Panc1 (cell line): ENCODE measurements around the gene GNA12. TPM values are rescaled to one million over a fixed set of nuclear protein-coding genes. Genes with fewer than 3 reads are reported as not detected.

ENCODE experiments used
- ATAC-seq: fragments of 200-7000 bp; cut with Tn5 transposase; 2 replicates; pipeline ENCODE4 v1.9.1; 2020; ENCODE audit warnings: mild to moderate bottlenecking, moderate library complexity
- BruUV-seq: library from RNA; stranded (reverse); fragments of 400-500 nt; replicated peaks from 2 replicates; lab custom pipeline; 2021; lab: Mats Ljungman, UMichigan
- CTCF ChIA-PET: fragments of 300-600 bp; sonication (Branson Sonifier 250); formaldehyde crosslinking; loops from one replicate; lab custom pipeline; 2022; ENCODE audit warnings: antibody characterized with exemption; lab: Charles Lee
- POLR2A ChIA-PET: fragments of 300-600 bp; sonication (Branson Sonifier 250); formaldehyde crosslinking; loops from one replicate; lab custom pipeline; 2022; ENCODE audit warnings: antibody characterized with exemption; lab: Charles Lee
- DNase-seq: peaks from one replicate; pipeline ENCODE4 v3.0.0-alpha.2; 2010; ENCODE audit warnings: low read depth, low spot score
- H3K27ac ChIP-seq: 2 replicates; pipeline ENCODE4 v1.5.1; 2011; ENCODE audit warnings: mild to moderate bottlenecking, low read length, inconsistent platforms
- H3K27me3 ChIP-seq: fragments of 200-500 bp; sonication (Bioruptor generic); 2 replicates; pipeline ENCODE4 v1.6.0; 2014; ENCODE audit warnings: low read length, inconsistent platforms; ENCODE audit not compliant: control insufficient read depth, insufficient read depth
- H3K36me3 ChIP-seq: fragments of 200-500 bp; sonication (Bioruptor generic); 2 replicates; pipeline ENCODE4 v1.5.1; 2014; ENCODE audit warnings: inconsistent platforms, mild to moderate bottlenecking, low read length, moderate library complexity; ENCODE audit not compliant: control insufficient read depth, insufficient read depth
- H3K4me1 ChIP-seq: 2 replicates; pipeline ENCODE4 v1.5.1; 2011; ENCODE audit warnings: inconsistent platforms, mild to moderate bottlenecking, low read length, moderate library complexity; ENCODE audit not compliant: control insufficient read depth, insufficient read depth
- H3K4me3 ChIP-seq, 2 experiments: 2 replicates each; pipeline ENCODE4 v1.5.1; 2011 to 2012; ENCODE audit warnings: low read depth in 2 of 2, low read length in 2 of 2, mild to moderate bottlenecking in 2 of 2, inconsistent platforms in 1 of 2, moderate library complexity in 1 of 2
- H3K9me3 ChIP-seq: fragments of 200-500 bp; sonication (Bioruptor generic); 2 replicates; pipeline ENCODE4 v1.5.1; 2014; ENCODE audit warnings: low read depth, mild to moderate bottlenecking, inconsistent platforms, low read length, moderate library complexity; ENCODE audit not compliant: control insufficient read depth, insufficient read depth
- CTCF ChIP-seq: fragments of 450-650 bp; IDR thresholded peaks from 2 replicates; pipeline ENCODE4 v1.5.1; 2017; ENCODE audit warnings: mild to moderate bottlenecking
- POLR2AphosphoS5 ChIP-seq: IDR thresholded peaks from 2 replicates; pipeline ENCODE4 v1.6.1; 2012; ENCODE audit warnings: mild to moderate bottlenecking, low read depth, low read length, moderate library complexity
- REST ChIP-seq, 2 experiments: IDR thresholded peaks; 2 replicates each; pipeline ENCODE4 v1.6.1; 2011 to 2012; ENCODE audit warnings: low read depth in 2 of 2, control low read depth in 1 of 2, low read length in 1 of 2, mild to moderate bottlenecking in 1 of 2, moderate library complexity in 1 of 2; ENCODE audit not compliant: insufficient read depth in 1 of 2
- SIN3A ChIP-seq: IDR thresholded peaks from 2 replicates; pipeline ENCODE4 v1.6.1; 2012; ENCODE audit warnings: low read depth, mild to moderate bottlenecking, low read length, moderate library complexity, borderline replicate concordance; ENCODE audit not compliant: insufficient read depth
- TCF7L2 ChIP-seq: IDR thresholded peaks from 2 replicates; pipeline ENCODE4 v1.6.1; 2011; ENCODE audit warnings: mild to moderate bottlenecking, low read depth, low read length, inconsistent platforms
- in situ Hi-C: cut with HindIII; loops from 2 replicates; pipeline ENCODE4 v1.10.0; 2016; ENCODE audit warnings: low sequenced_read_pairs, low pct_unique_long_range_greater_than_20kb
- intact Hi-C: fragments of 100-400 bp; cut with micrococcal nuclease; formaldehyde crosslinking; loops from one replicate; pipeline ENCODE4 v1.10.0; 2022; ENCODE audit not compliant: unreplicated experiment
- total RNA-seq: library from RNA; stranded (reverse); gene quantifications from one replicate; pipeline ENCODE4 v1.2.1, GENCODE V29; 2021; ENCODE audit not compliant: unreplicated experiment

GNA12 gene
- total RNA-seq, 1 experiment from 2014 or later = 139 TPM

- no peaks in the 10 kb centered on the region for H3K9me3 ChIP-seq
- in situ Hi-C loops (no loop called here), intact Hi-C loops (no loop called here)
- TF ChIP-seq REST (IDR thresholded peaks at IDR 0.05; ENCODE audit: insufficient read depth in 1 of 2, low read depth in 2 of 2, low read length in 1 of 2) (no peak), SIN3A (no peak), POLR2AphosphoS5 (no peak), TCF7L2 (no peak), CTCF (no peak)
- CTCF ChIA-PET = no interaction called here
- H3K4me1 ChIP-seq = peaks cover 9% of the 10 kb centered on the region
- BruUV-seq = TSS peak; percentile 13
- H3K36me3 ChIP-seq = peaks cover 13% of the 10 kb centered on the region
- no peak overlapping the region for H3K4me3 ChIP-seq
- DNase-seq (no peak), ATAC-seq (no peak)
- H3K27ac ChIP-seq = no peak overlapping the region
- H3K27me3 ChIP-seq = no peaks in the 10 kb centered on the region
- POLR2A ChIA-PET = interaction anchor here (0.6 kb wide), 1 partner anchor 296 kb away, joined by 3 read pairs; no protein-coding TSS in a partner anchor
Measured at GRCh38 chr7:2782121-2782520, 62.0 kb downstream of the GNA12 start.

DNA sequence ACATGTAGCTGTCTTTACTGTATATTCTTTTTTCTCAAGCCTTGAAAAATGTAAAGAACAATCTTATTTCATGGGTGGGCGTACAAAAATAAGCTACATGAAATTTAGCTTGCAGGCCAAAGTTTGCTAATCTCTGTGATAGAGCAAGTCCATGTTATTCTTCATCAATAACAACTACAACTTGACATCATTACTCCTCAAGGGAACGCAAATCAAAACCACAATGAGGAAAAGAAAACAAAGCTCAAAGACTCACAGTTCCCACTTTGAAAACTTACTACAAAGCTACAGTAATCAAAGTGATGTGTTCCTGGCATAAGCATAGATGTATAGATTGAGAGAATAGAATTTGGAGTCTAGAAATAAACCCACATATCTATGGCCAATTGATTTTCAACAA, 62.5 kb downstream of the GNA12 start:
- Histone ChIP-seq H3K36me3 (peaks cover 13% of the 10 kb centered on the region), H3K9me3 (no peaks in the 10 kb centered on the region), H3K27ac (no peak overlapping the region), H3K4me3 (no peak overlapping the region), H3K27me3 (no peaks in the 10 kb centered on the region), H3K4me1 (peaks cover 9% of the 10 kb centered on the region)
- in situ Hi-C loops = no loop called here
- no peak for ATAC-seq
- no peak for DNase-seq
- intact Hi-C loops = no loop called here
- no peak for TF ChIP-seq TCF7L2
- no peak for TF ChIP-seq CTCF
- no peak for TF ChIP-seq SIN3A
- TF ChIP-seq REST (IDR thresholded peaks at IDR 0.05; ENCODE audit: insufficient read depth in 1 of 2, low read depth in 2 of 2, low read length in 1 of 2) = no peak
- TF ChIP-seq POLR2AphosphoS5 = no peak
- BruUV-seq = no TSS peak
- ChIA-PET CTCF (no interaction called here), POLR2A (interaction anchor here (0.6 kb wide), 1 partner anchor 22 kb away, joined by 5 read pairs; no protein-coding TSS in a partner anchor)
